ENCODE results near the gene RBM3.
A peak's percentile ranks its signal among the peaks of the same experiment; 100 is the strongest.
"Not testable (repeated sequence)": the region's sequence is repeated elsewhere in the genome, so short reads cannot be mapped to it uniquely, and the experiment has no call there.

Gene RBM3

GRCh38 chrX:48574270-48575266 is at the start of gene RBM3:
RBM3 (plus strand) TSS chrX:48574484; CDS start chrX:48575181, 697 bp downstream.
- DNase-seq: peak; percentile 87 to 91

- DNase-seq: not testable (repeated sequence)
Measured at GRCh38 chrX:48525853-48526252, 48.4 kb upstream of the RBM3 start.

- DNase-seq: no peak
Measured at GRCh38 chrX:48530736-48531135, 43.5 kb upstream of the RBM3 start.

- peak in 1 of 2 donors; percentile 28 for DNase-seq
Measured at GRCh38 chrX:48531358-48531959, 42.8 kb upstream of the RBM3 start.

- peak in 1 of 2 donors; percentile 9 for DNase-seq
Measured at GRCh38 chrX:48532161-48532560, 42.1 kb upstream of the RBM3 start.

GRCh38 chrX:48533165-48533564 is 41.1 kb upstream of the RBM3 start:
- no peak for DNase-seq

GRCh38 chrX:48538641-48539344 is 35.5 kb upstream of the RBM3 start:
- DNase-seq: no peak

GRCh38 chrX:48539345-48540027 is 34.8 kb upstream of the RBM3 start, which contains the start of gene TBC1D25:
TBC1D25 (plus strand) TSS chrX:48539714; CDS start chrX:48539798, 84 bp downstream.
- DNase-seq: peak; percentile 95 to 96

GRCh38 chrX:48540028-48540375 is 34.3 kb upstream of the RBM3 start:
- peak; percentile 49 to 62 for DNase-seq

- no peak for DNase-seq
Measured at GRCh38 chrX:48540480-48540879, 33.8 kb upstream of the RBM3 start.

GRCh38 chrX:48541140-48541814 is 33.0 kb upstream of the RBM3 start:
- DNase-seq: no peak

- DNase-seq: no peak
Measured at GRCh38 chrX:48548871-48549270, 25.4 kb upstream of the RBM3 start.

- DNase-seq: not testable (repeated sequence)
Measured at GRCh38 chrX:48555731-48556325, 18.5 kb upstream of the RBM3 start.

GRCh38 chrX:48558271-48558670 is 16.0 kb upstream of the RBM3 start:
- peak; percentile 6 to 63 for DNase-seq

- no peak for DNase-seq
Measured at GRCh38 chrX:48559636-48560035, 14.6 kb upstream of the RBM3 start.

- DNase-seq: no peak
Measured at GRCh38 chrX:48560056-48560455, 14.2 kb upstream of the RBM3 start.

- DNase-seq: no peak
Measured at GRCh38 chrX:48560681-48561080, 13.6 kb upstream of the RBM3 start.

- peak; percentile 8 to 33 for DNase-seq
Measured at GRCh38 chrX:48569958-48570357, 4.3 kb upstream of the RBM3 start.

- DNase-seq: peak; percentile 52 to 58
Measured at GRCh38 chrX:48573690-48574269, 504 bp upstream of the RBM3 start.

- DNase-seq: no peak
Measured at GRCh38 chrX:48575642-48576041, 1.4 kb downstream of the RBM3 start.

- no peak for DNase-seq
Measured at GRCh38 chrX:48576108-48576507, 1.8 kb downstream of the RBM3 start.

All from inflammatory macrophage treated with lipopolysaccharide for 1 hour (primary cell).